Upper lobe of right lung (tissue), 1 donor: Measurements from ENCODE around the gene RHBDD1. TPM values are rescaled to one million over a fixed set of nuclear protein-coding genes. Genes with fewer than 3 reads are reported as not detected.

Experiments
- ATAC-seq: fragments of 200-7000 bp; cut with Tn5 transposase; one replicate; pipeline ENCODE4 v1.9.1; 2020; ENCODE audit warnings: mild to moderate bottlenecking, moderate library complexity
- DNase-seq: peaks from one replicate; pipeline ENCODE4 v3.0.0-alpha.2; 2020
- H3K27ac ChIP-seq: fragments of 200-600 bp; one replicate; pipeline ENCODE4 v1.8.0; 2022
- H3K27me3 ChIP-seq: fragments of 200-600 bp; one replicate; pipeline ENCODE4 v1.8.0; 2022; ENCODE audit warnings: mild to moderate bottlenecking
- H3K36me3 ChIP-seq: fragments of 200-600 bp; one replicate; pipeline ENCODE4 v1.8.0; 2022
- H3K4me1 ChIP-seq: fragments of 200-600 bp; one replicate; pipeline ENCODE4 v1.8.0; 2022
- H3K4me3 ChIP-seq: fragments of 200-600 bp; one replicate; pipeline ENCODE4 v1.8.0; 2022; ENCODE audit warnings: mild to moderate bottlenecking
- H3K9me3 ChIP-seq: fragments of 200-600 bp; one replicate; pipeline ENCODE4 v1.8.0; 2022
- intact Hi-C: fragments of 100-400 bp; cut with DNase I; formaldehyde crosslinking; loops from one replicate; pipeline ENCODE4 v1.11.0; 2022
- long read RNA-seq: library from polyadenylated mRNA; unstranded; transcript quantifications from one replicate; pipeline ENCODE4 v2.0.0, GENCODE V29; 2021
- total RNA-seq: library from RNA; stranded (reverse); fragmentation: NEBNext Ultra II Directional; extraction: Animal tissue kit (Norgen Biotek cat#: 25700); gene quantifications from one replicate; pipeline ENCODE4 v1.2.1, GENCODE V29; 2021
- TF ChIP-seq, protein P1 (sequence below): fragments of 200-600 bp; IDR thresholded peaks from one replicate; pipeline ENCODE4 v1.8.0; 2022; ENCODE audit warnings: antibody characterized with exemption
- donor health status: DM: no; HTN: yes; CAD: no; lungs with severe emphysema.

Gene RHBDD1
- total RNA-seq = 38.4 TPM
- long read RNA-seq, full-length matches to known transcripts = 11 of 38 reads
- long read RNA-seq, partial matches to known transcripts = 2 of 38 reads
- long read RNA-seq, other reads (novel, unspliced or antisense) = 25 of 38 reads

- H3K27me3 ChIP-seq = no peaks in the 10 kb centered on the region
- H3K9me3 ChIP-seq = no peaks in the 10 kb centered on the region
- TF ChIP-seq, protein P1, sequence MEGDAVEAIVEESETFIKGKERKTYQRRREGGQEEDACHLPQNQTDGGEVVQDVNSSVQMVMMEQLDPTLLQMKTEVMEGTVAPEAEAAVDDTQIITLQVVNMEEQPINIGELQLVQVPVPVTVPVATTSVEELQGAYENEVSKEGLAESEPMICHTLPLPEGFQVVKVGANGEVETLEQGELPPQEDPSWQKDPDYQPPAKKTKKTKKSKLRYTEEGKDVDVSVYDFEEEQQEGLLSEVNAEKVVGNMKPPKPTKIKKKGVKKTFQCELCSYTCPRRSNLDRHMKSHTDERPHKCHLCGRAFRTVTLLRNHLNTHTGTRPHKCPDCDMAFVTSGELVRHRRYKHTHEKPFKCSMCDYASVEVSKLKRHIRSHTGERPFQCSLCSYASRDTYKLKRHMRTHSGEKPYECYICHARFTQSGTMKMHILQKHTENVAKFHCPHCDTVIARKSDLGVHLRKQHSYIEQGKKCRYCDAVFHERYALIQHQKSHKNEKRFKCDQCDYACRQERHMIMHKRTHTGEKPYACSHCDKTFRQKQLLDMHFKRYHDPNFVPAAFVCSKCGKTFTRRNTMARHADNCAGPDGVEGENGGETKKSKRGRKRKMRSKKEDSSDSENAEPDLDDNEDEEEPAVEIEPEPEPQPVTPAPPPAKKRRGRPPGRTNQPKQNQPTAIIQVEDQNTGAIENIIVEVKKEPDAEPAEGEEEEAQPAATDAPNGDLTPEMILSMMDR = no peak
- H3K4me3 ChIP-seq = peak within 1 kb of the TSS; percentile 81
- peaks cover 5% of the 10 kb centered on the region for H3K36me3 ChIP-seq
- ATAC-seq (peak; percentile 99), DNase-seq (peak; percentile 98)
- H3K4me1 ChIP-seq = peaks cover 17% of the 10 kb centered on the region
- H3K27ac ChIP-seq = peak within 1 kb of the TSS; percentile 98
- intact Hi-C loops = no loop called here
Observed at GRCh38 chr2:226835796-226836547, at the start of gene RHBDD1. Gene RHBDD1, plus strand, starts transcription at chr2:226836054. Its CDS starts 28,640 bp downstream, at chr2:226864694.

- intact Hi-C loops = no loop called here
Observed at GRCh38 chr2:226788064-226788463, 47.8 kb upstream of the RHBDD1 start.

DNA sequence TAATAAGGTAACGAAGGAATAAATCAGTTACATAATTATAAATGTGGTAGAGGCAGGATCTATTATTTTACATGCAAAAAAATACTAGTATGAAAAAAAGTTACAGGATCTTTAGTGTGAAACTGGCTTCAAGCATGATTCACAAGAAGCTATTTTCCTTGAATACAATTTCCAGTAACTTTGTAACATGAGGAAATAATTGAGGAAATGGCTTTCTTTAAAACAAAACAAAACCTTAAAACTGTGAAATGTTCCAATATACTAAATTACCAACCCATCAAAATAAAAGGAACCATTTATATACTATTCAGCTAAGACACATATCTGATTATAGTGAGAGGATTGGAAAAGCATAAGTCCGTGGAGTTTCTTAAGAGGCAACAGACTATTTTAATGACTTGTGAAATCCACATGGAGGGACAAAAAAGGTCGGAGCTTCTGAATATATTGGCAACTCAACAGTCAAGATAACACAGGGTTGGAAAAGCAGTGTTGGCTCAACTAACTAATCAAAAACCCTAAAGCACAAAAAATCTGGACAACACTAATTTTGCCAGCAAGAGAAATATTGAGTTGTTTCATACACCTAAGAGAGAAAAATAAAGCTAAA is 46.9 kb upstream of the RHBDD1 start:
- intact Hi-C loops = no loop called here
- no peak overlapping the region for H3K4me3 ChIP-seq
- no peak overlapping the region for H3K27ac ChIP-seq
- H3K36me3 ChIP-seq = no peaks in the 10 kb centered on the region
- no peak for ATAC-seq
- TF ChIP-seq, protein P1 = no peak
- peaks cover 9% of the 10 kb centered on the region for H3K4me1 ChIP-seq
- DNase-seq = no peak
- H3K27me3 ChIP-seq = no peaks in the 10 kb centered on the region
- H3K9me3 ChIP-seq = no peaks in the 10 kb centered on the region

More at GRCh38 chr2:226788064-226788463, 47.8 kb upstream of the RHBDD1 start:
- Histone ChIP-seq H3K9me3 (no peaks in the 10 kb centered on the region), H3K4me1 (peaks cover 9% of the 10 kb centered on the region), H3K27me3 (no peaks in the 10 kb centered on the region), H3K36me3 (no peaks in the 10 kb centered on the region), H3K27ac (no peak overlapping the region), H3K4me3 (no peak overlapping the region)
- TF ChIP-seq, protein P1 = no peak
- DNase-seq (no peak), ATAC-seq (no peak)

- no peaks in the 10 kb centered on the region for H3K36me3 ChIP-seq
- H3K4me1 ChIP-seq = peaks cover 9% of the 10 kb centered on the region
- H3K9me3 ChIP-seq = no peaks in the 10 kb centered on the region
- H3K27me3 ChIP-seq = no peaks in the 10 kb centered on the region
- ATAC-seq (no peak), DNase-seq (no peak)
- H3K4me3 ChIP-seq = no peak overlapping the region
- intact Hi-C loops = loop anchor here (10.0 kb wide), 1 partner anchor 145 kb away; no protein-coding TSS in a partner anchor
- no peak overlapping the region for H3K27ac ChIP-seq
- TF ChIP-seq, protein P1 = no peak
Observed at GRCh38 chr2:226790011-226790410, 45.8 kb upstream of the RHBDD1 start.

DNA sequence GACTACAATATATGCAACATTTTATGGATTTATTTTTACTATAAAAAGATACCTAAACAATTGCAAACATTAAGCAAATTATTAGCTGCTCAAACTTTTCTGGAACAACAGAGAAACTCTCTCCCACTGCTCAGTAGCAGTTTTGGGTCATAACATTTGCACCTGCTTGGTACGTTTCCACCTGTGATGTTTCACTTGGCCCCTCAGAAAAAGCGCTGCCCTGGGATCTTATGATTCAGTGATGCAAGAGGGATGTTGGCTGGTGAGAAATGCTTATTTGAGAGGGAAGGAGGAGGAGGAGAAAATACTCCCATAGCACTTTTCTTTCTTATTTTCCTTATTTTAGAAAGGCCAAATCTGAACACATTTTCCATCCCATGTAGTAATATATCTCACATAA is 45.4 kb upstream of the RHBDD1 start:
- Histone ChIP-seq H3K27ac (peak overlapping the region; percentile 92), H3K27me3 (no peaks in the 10 kb centered on the region), H3K36me3 (no peaks in the 10 kb centered on the region), H3K9me3 (no peaks in the 10 kb centered on the region), H3K4me1 (peaks cover 12% of the 10 kb centered on the region), H3K4me3 (peak overlapping the region; percentile 71)
- ATAC-seq (no peak), DNase-seq (no peak)
- intact Hi-C loops = loop anchor here (10.0 kb wide), 1 partner anchor 146 kb away; no protein-coding TSS in a partner anchor
- TF ChIP-seq, protein P1 = no peak
